ENCODE data around the gene SLIT3. TPM values are rescaled to one million over a fixed set of nuclear protein-coding genes. Genes with fewer than 3 reads are reported as not detected.

Gene SLIT3
- total and polyA plus RNA-seq, 9 of the 15 experiments (the other 6 are each of a cell fraction or from before 2014, with no cell fraction given): 0.01 to 0.04 TPM; not detected in 7

GRCh38 chr5:168800701-168801100 lies 500.2 kb downstream of the SLIT3 start:
- Histone ChIP-seq H3K4me3 (no peak overlapping the region), H3K9ac (ENCODE audit: insufficient read depth in 1 of 2, low read depth in 2 of 2, low read length in 2 of 2) (no peak overlapping the region), H3K4me2 (ENCODE audit: insufficient read depth, low read length) (no peak overlapping the region), H3K79me2 (ENCODE audit: control insufficient read depth, insufficient read depth, low read length) (no peaks in the 10 kb centered on the region), H4K20me1 (replicated peaks; ENCODE audit: control insufficient read depth, insufficient read depth, low read length) (no peaks in the 10 kb centered on the region), H3K9me1 (ENCODE audit: control insufficient read depth, insufficient read depth, low read length) (no peaks in the 10 kb centered on the region), H3K27ac (ENCODE audit: extremely low read depth, low read depth, low read length) (no peak overlapping the region), H3K9me3 (replicated peaks; ENCODE audit: control insufficient read depth, insufficient read depth, low read depth, low read length) (no peaks in the 10 kb centered on the region), H2AFZ (ENCODE audit: low read depth, low read length) (no peak overlapping the region), H3K27me3 (ENCODE audit: control insufficient read depth in 2 of 2, insufficient read depth in 2 of 2, low read length in 2 of 2) (peaks cover 9 to 23% of the 10 kb centered on the region in 2 experiments; a peak in 3 of 5 replicates), H3K36me3 (ENCODE audit: control insufficient read depth, insufficient read depth, low read length) (no peaks in the 10 kb centered on the region), H3K4me1 (replicated peaks in 1 of 2; ENCODE audit: control insufficient read depth in 2 of 2, insufficient read depth in 2 of 2, low read length in 2 of 2) (no peaks in the 10 kb centered on the region)
- no peak for DNase-seq (ENCODE audit: extremely low read depth in 1 of 4, low spot score in 3 of 4)
- intact Hi-C loops (cut with micrococcal nuclease) (no loop called here), in situ Hi-C loops (cut with MboI) (no loop called here)
- ATAC-seq: no peak
- BruUV-seq (replicated peaks): no TSS peak
- TF ChIP-seq ZNF785 (CRISPR knock-in tag; IDR thresholded peaks at IDR 0.05) (no peak), CTCF (IDR thresholded peaks at IDR 0.05 in 2 of 3, conservative IDR thresholded peaks at IDR 0.05 in 1 of 3; ENCODE audit: insufficient read depth in 2 of 3, low read depth in 1 of 3, low read length in 3 of 3) (no peak), ZNF431 (CRISPR knock-in tag; IDR thresholded peaks at IDR 0.05) (no peak)
- no peak for FAIRE-seq
- ChIA-PET POLR2A (no interaction called here), CTCF (ENCODE audit: low intra/inter-chr PET ratio) (no interaction called here)
- WGBS (ENCODE audit: insufficient coverage, low coverage, missing lambda C conversion rate): 2% methylated on average over 3 of the region's 3 CpGs
